ENCODE results near the gene MYMX. TPM values are rescaled to one million over a fixed set of nuclear protein-coding genes. Genes with fewer than 3 reads are reported as not detected.

The MYMX gene
- total RNA-seq, 1 experiment from 2014 or later, result not detected

- Mint-ChIP-seq H3K27ac (ENCODE audit: unreplicated experiment) (no peak overlapping the region), H3K36me3 (ENCODE audit: insufficient read depth, unreplicated experiment) (no peaks in the 10 kb centered on the region), H3K4me3 (ENCODE audit: unreplicated experiment) (no peak overlapping the region), H3K27me3 (ENCODE audit: insufficient read depth, unreplicated experiment) (no peaks in the 10 kb centered on the region), H3K4me1 (ENCODE audit: low read depth, unreplicated experiment) (no peaks in the 10 kb centered on the region), H3K9me3 (ENCODE audit: unreplicated experiment) (no peaks in the 10 kb centered on the region)
- Histone ChIP-seq H3K27me3 (replicated peaks; ENCODE audit: control insufficient read depth, insufficient read depth, low read length) (no peaks in the 10 kb centered on the region), H3K36me3 (ENCODE audit: control insufficient read depth, insufficient read depth, low read length) (no peaks in the 10 kb centered on the region), H3K4me1 (no peaks in the 10 kb centered on the region), H3K9me3 (no peaks in the 10 kb centered on the region), H3K4me3 (ENCODE audit: low read depth, low read length) (no peak overlapping the region)
- ChIA-PET POLR2A (no interaction called here), CTCF (interaction anchor here (1.8 kb wide), 1 partner anchor 18 kb away, joined by 4 read pairs; no protein-coding TSS in a partner anchor)
- intact Hi-C loops (cut with micrococcal nuclease; ENCODE audit: unreplicated experiment), result no loop called here
- DNase-seq, result no peak
- BruUV-seq (replicated peaks), result no TSS peak
- no peak for TF ChIP-seq CTCF (IDR thresholded peaks at IDR 0.05; ENCODE audit: insufficient read depth in 1 of 2, low read depth in 1 of 2, low read length in 1 of 2, severe bottlenecking in 1 of 2, unreplicated experiment in 1 of 2)
Measured at GRCh38 chr6:44190715-44191114, 26.0 kb upstream of the MYMX start.

- POLR2A ChIA-PET, result no interaction called here
- Mint-ChIP-seq H3K27ac (ENCODE audit: unreplicated experiment) (peak overlapping the region; percentile 1), H3K4me1 (ENCODE audit: low read depth, unreplicated experiment) (no peaks in the 10 kb centered on the region), H3K9me3 (ENCODE audit: unreplicated experiment) (no peaks in the 10 kb centered on the region), H3K27me3 (ENCODE audit: insufficient read depth, unreplicated experiment) (no peaks in the 10 kb centered on the region), H3K36me3 (ENCODE audit: insufficient read depth, unreplicated experiment) (no peaks in the 10 kb centered on the region), H3K4me3 (ENCODE audit: unreplicated experiment) (no peak overlapping the region)
- DNase-seq, result no peak
- H3K4me1 ChIP-seq, result no peaks in the 10 kb centered on the region
- intact Hi-C loops (cut with micrococcal nuclease; ENCODE audit: unreplicated experiment), result no loop called here
- no peaks in the 10 kb centered on the region for H3K9me3 ChIP-seq
- H3K36me3 ChIP-seq (ENCODE audit: control insufficient read depth, insufficient read depth, low read length), result no peaks in the 10 kb centered on the region
- H3K27me3 ChIP-seq (replicated peaks; ENCODE audit: control insufficient read depth, insufficient read depth, low read length), result no peaks in the 10 kb centered on the region
- CTCF ChIA-PET, result interaction anchor here (0.6 kb wide), 1 partner anchor 128 kb away, joined by 4 read pairs; no protein-coding TSS in a partner anchor
- no peak overlapping the region for H3K4me3 ChIP-seq (ENCODE audit: low read depth, low read length)
- no peak for TF ChIP-seq CTCF (IDR thresholded peaks at IDR 0.05; ENCODE audit: insufficient read depth in 1 of 2, low read depth in 1 of 2, low read length in 1 of 2, severe bottlenecking in 1 of 2, unreplicated experiment in 1 of 2)
- BruUV-seq (replicated peaks), result no TSS peak
Measured at GRCh38 chr6:44192428-44193041, 24.2 kb upstream of the MYMX start.

GRCh38 chr6:44193307-44193910 lies 23.3 kb upstream of the MYMX start:
- DNase-seq, result no peak
- Mint-ChIP-seq H3K4me1 (ENCODE audit: low read depth, unreplicated experiment) (no peaks in the 10 kb centered on the region), H3K9me3 (ENCODE audit: unreplicated experiment) (no peaks in the 10 kb centered on the region), H3K27me3 (ENCODE audit: insufficient read depth, unreplicated experiment) (no peaks in the 10 kb centered on the region), H3K36me3 (ENCODE audit: insufficient read depth, unreplicated experiment) (no peaks in the 10 kb centered on the region), H3K27ac (ENCODE audit: unreplicated experiment) (no peak overlapping the region), H3K4me3 (ENCODE audit: unreplicated experiment) (no peak overlapping the region)
- H3K27me3 ChIP-seq (replicated peaks; ENCODE audit: control insufficient read depth, insufficient read depth, low read length), result no peaks in the 10 kb centered on the region
- CTCF ChIA-PET, result no interaction called here
- H3K9me3 ChIP-seq, result no peaks in the 10 kb centered on the region
- POLR2A ChIA-PET, result no interaction called here
- no TSS peak for BruUV-seq (replicated peaks)
- H3K4me1 ChIP-seq, result no peaks in the 10 kb centered on the region
- TF ChIP-seq CTCF (IDR thresholded peaks at IDR 0.05; ENCODE audit: insufficient read depth in 1 of 2, low read depth in 1 of 2, low read length in 1 of 2, severe bottlenecking in 1 of 2, unreplicated experiment in 1 of 2), result no peak
- no peaks in the 10 kb centered on the region for H3K36me3 ChIP-seq (ENCODE audit: control insufficient read depth, insufficient read depth, low read length)
- no peak overlapping the region for H3K4me3 ChIP-seq (ENCODE audit: low read depth, low read length)
- intact Hi-C loops (cut with micrococcal nuclease; ENCODE audit: unreplicated experiment), result no loop called here
